Melanocyte of skin (primary cell): ENCODE data around the gene PNMT. TPM values are rescaled to one million over a fixed set of nuclear protein-coding genes. Genes with fewer than 3 reads are reported as not detected.

Experiments used
- total RNA-seq, 2 donors: library from RNA; depleted of rRNA; stranded (reverse); fragments of >200 nt; gene quantifications; 2 replicates each; pipeline ENCODE4 v1.2.3, GENCODE V29; 2012

The PNMT gene, protein sequence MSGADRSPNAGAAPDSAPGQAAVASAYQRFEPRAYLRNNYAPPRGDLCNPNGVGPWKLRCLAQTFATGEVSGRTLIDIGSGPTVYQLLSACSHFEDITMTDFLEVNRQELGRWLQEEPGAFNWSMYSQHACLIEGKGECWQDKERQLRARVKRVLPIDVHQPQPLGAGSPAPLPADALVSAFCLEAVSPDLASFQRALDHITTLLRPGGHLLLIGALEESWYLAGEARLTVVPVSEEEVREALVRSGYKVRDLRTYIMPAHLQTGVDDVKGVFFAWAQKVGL
- not detected for total RNA-seq

DNA sequence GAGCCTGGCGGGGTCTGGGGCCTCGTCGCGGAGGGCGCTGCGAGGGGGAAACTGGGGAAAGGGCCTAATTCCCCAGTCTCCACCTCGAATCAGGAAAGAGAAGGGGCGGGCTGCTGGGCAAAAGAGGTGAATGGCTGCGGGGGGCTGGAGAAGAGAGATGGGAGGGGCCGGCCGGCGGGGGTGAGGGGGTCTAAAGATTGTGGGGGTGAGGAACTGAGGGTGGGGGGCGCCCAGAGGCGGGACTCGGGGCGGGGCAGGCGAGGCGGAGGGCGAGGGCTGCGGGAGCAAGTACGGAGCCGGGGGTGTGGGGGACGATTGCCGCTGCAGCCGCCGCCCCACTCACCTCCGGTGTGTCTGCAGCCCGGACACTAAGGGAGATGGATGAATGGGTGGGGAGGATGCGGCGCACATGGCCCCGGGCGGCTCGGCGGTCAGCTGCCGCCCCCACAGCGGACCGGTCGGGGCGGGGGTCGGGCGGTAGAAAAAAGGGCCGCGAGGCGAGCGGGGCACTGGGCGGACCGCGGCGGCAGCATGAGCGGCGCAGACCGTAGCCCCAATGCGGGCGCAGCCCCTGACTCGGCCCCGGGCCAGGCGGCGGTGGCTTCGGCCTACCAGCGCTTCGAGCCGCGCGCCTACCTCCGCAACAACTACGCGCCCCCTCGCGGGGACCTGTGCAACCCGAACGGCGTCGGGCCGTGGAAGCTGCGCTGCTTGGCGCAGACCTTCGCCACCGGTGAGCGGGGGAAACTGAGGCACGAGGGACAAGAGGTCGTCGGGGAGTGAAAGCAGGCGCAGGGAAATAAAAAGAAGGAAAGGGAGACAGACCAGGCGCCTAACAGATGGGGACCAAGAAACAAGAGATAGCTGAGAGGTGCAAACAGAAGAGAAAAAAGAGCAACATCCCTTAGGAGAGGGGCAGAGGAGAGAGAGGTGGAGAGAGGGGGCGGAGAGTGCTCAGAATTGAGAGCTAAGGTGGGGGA is at the start of gene PNMT:
TSS of gene PNMT (plus strand) at position 509 of the 980 bp plus-strand sequence. CDS start at position 532, 23 bp downstream.

DNA sequence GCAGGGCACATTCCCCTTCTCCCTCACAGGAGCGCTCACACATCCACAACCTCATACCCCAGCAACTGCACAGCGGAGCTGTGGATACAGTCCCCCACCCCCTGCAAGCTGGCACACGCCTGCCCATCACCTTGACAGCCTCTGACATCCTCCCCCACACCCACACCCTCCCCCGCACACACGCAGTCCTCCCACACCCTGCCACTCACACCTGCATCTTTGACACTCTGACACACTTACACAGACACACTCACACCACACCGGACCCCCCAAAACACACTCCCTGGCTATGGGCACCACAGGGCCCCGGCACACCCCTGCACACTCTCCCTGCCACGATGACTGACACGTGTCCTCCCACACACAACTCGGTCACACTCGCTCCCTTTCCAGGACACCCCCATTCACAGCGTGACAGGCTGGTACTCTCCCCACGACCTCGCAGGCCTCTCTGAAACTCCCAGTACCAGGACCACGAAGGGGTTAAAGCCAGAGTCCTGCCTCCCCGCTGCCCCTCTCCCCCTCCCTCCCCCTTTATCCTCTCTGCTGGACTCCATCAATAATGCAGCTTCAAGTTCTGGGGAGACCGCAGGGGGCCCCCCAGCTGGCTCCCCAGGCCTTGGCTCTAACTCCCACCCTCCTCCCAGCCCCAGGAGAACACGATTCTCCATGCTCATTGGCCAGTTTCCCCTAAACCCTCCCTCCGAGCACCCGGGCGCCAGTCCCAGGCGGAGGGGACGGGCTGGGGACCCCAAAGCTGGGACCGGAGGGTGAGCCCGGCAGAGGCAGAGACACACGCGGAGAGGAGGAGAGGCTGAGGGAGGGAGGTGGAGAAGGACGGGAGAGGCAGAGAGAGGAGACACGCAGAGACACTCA is 41.8 kb upstream of the PNMT start, which contains the start of gene PPP1R1B:
TSS of gene PPP1R1B (plus strand) at position 782 of the 876 bp plus-strand sequence. CDS start 441 bp downstream, outside the sequence.

DNA sequence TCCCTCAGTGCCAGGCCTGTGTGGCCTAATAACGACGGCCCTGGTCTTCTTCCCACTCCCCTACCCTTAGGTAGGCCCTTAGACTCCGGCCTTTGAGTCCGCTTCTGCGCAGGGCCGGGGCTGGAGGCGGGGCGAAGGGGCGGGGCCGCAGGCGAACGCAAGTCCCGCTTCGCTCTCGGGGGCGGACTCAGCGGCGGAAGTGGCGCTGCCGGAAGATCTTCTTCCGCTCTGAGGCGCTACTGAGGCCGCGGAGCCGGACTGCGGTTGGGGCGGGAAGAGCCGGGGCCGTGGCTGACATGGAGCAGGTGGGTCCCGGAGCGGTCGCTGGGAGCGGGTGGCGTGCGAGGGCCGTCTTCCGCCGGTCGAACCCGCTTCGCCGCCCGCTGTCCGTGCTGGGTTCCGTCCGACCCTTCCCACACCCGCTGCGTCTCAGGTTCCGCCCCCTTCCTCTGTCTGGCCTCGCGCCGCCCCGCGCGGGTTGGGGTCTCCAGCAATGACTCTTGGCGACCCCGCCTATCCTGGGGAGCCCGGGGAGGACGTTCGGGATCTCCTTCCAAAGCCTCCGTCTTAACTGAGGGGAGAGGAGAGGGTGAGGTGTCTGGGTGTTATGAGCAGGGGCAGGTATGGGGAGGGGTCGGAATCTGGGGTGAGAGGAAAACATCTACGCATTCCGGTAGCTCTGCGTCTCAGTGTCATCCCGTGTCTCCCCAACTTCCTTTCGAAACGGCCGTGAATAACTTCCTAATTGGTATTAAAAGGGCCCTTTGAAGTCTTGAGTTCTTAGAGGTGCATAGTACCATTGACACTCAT is 31.1 kb upstream of the PNMT start, which contains the start of gene STARD3:
TSS of gene STARD3 (plus strand) at position 218 of the 810 bp plus-strand sequence. CDS start 16,388 bp downstream, outside the sequence.

DNA sequence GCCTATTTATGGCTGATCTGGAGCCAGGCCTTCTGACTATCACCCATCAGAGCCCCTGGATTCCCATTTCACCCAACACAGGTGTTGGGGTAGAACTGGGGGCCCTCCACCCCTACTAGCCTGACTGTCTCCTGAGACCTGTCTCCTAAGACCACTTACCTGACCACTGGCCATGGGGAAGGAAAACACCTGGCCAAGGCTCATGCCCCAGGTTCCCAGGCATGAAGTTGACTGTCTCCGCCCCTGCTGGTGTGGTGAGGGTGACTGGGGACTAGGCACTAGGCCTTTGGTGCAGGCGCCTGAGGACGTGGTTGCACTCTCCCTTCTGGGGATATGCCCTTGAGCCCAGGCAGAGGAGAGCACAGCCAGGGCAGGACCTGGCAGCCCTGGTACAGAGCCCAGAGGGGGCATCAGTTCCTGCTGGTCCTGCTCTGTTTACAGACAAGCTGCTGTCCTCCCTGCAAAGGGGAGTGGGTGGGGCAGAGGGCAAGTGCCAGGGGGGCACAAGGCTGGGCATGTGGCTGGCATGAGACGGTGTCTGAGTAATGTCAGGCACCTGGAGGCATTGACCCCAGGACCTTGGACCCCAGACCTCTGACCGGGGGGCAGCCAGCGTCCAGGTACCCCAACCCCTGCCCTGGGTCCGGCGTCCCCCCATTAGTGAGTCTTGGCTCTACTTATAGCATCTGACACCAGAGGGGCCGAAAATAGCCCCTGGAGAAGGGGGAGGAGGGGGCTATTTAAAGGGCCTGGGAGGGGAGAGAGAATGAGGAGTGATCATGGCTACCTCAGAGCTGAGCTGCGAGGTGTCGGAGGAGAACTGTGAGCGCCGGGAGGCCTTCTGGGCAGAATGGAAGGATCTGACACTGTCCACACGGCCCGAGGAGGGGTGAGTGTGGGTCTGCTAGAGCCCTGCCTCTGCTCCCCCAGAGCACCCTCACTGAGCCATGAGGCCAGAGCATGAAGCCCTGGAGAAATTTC is 3.4 kb upstream of the PNMT start, which contains the start of gene TCAP:
TSS of gene TCAP (plus strand) at position 769 of the 981 bp plus-strand sequence. CDS start at position 780, 11 bp downstream.

DNA sequence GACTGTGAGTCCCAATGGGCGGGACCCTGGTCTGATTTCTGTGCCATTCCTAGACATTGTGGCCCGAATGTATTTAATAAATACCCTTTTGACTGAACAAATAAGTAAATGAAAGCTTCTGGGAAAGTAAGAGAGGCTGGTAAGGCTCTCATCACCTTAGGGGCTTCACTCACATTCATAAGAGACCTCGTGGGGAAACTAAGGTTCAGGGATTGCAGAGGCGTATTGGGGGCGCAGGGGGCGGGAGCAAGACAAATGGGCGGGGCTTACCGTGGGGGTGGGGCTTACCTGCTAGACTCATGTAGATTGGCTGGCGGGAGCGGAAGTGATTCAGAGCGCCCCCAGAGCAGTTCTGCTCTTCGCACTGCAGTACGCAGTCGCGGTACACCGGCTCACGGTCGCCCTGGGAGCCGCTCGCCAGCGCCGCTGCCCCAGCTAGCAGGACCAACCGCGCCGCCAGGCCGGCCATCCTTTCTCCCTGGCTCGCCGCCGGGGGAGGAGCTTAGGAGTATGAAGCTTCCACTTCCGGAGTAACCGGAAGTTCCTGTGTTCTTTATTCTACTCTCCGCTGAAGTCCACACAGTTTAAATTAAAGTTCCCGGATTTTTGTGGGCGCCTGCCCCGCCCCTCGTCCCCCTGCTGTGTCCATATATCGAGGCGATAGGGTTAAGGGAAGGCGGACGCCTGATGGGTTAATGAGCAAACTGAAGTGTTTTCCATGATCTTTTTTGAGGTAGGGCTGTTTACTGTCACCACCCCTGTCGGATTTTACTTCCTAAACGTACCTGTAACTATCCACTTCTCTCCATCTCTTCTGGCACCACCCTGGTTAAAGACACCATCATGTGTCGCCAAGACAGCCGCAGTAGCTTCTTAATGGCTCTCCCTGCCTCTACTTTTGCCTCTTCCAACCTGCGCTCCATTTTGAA is 19.6 kb downstream of the PNMT start, which contains the start of gene PGAP3:
TSS of gene PGAP3 (minus strand) at position 512 of the 929 bp plus-strand sequence. CDS start at position 469, 43 bp downstream.

DNA sequence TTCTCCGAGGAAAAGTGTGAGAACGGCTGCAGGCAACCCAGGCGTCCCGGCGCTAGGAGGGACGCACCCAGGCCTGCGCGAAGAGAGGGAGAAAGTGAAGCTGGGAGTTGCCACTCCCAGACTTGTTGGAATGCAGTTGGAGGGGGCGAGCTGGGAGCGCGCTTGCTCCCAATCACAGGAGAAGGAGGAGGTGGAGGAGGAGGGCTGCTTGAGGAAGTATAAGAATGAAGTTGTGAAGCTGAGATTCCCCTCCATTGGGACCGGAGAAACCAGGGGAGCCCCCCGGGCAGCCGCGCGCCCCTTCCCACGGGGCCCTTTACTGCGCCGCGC is 31.5 kb downstream of the PNMT start, which contains the start of gene ERBB2:
TSS of gene ERBB2 (plus strand) at position 247 of the 330 bp plus-strand sequence. CDS start 175 bp downstream, outside the sequence.

Other genes starting within 250 kb of the PNMT start
- gene MED1, start 217.2 kb upstream of the PNMT start, total RNA-seq, result 10 to 100 TPM; 23.4 to 30.6 TPM
- gene CDK12, start 207.0 kb upstream of the PNMT start, total RNA-seq, result 10 to 100 TPM; 37.9 to 44.0 TPM
- gene NEUROD2, start 60.5 kb upstream of the PNMT start, total RNA-seq, result not detected
- not detected for gene PPP1R1B, start 41.5 kb upstream of the PNMT start, total RNA-seq
- 10 to 100 TPM; 37.2 to 39.3 TPM for gene STARD3, start 31.3 kb upstream of the PNMT start, total RNA-seq
- gene TCAP, start 3.1 kb upstream of the PNMT start, total RNA-seq, result under 1 TPM; 0.33 to 0.34 TPM
- gene PGAP3, start 19.6 kb downstream of the PNMT start, total RNA-seq, result 1 to 10 TPM; 4.0 to 8.3 TPM
- gene ERBB2, start 31.6 kb downstream of the PNMT start, total RNA-seq, result 10 to 100 TPM; 29.0 to 32.7 TPM
- 10 to 100 TPM; 19.6 to 26.8 TPM for gene MIEN1, start 62.1 kb downstream of the PNMT start, total RNA-seq
- gene GRB7, start 69.5 kb downstream of the PNMT start, total RNA-seq, result under 1 TPM in 1 of 2 donors, not detected in 1; 0.33 TPM
- gene IKZF3, start 195.9 kb downstream of the PNMT start, total RNA-seq, result not detected
- not detected for gene ZPBP2, start 199.7 kb downstream of the PNMT start, total RNA-seq